K562 (cell line): Measurements from ENCODE around the gene SORT1. TPM values are rescaled to one million over a fixed set of nuclear protein-coding genes. Genes with fewer than 3 reads are reported as not detected.

Source experiments
- AFF1 ChIP-seq, 2 experiments: fragments of 450-650 bp; IDR thresholded peaks; 2 replicates each; pipeline ENCODE4 v1.6.1; 2018; ENCODE audit warnings: mild to moderate bottlenecking in 2 of 2, low read depth in 1 of 2; ENCODE audit not compliant: partially characterized antibody in 2 of 2
- CREM ChIP-seq: IDR thresholded peaks from 2 replicates; pipeline ENCODE4 v1.6.1; 2014; ENCODE audit warnings: antibody characterized with exemption, low read depth
- CUX1 ChIP-seq: fragments of 200-800 bp; sonication (Bioruptor generic); IDR thresholded peaks from 2 replicates; pipeline ENCODE4 v1.6.1; 2016; ENCODE audit warnings: missing genetic modification characterization, missing compliant biosample characterization
- GTF2B ChIP-seq: IDR thresholded peaks from 2 replicates; pipeline ENCODE4 v1.6.1; 2011; ENCODE audit not compliant: insufficient read length; ENCODE audit errors: extremely low read depth
- KHSRP ChIP-seq: fragments of 450-650 bp; IDR thresholded peaks from 2 replicates; pipeline ENCODE4 v1.6.1; 2017
- MXD1 ChIP-seq: fragments of 250-450 bp; sonication (Bioruptor Pico); IDR thresholded peaks from 2 replicates; pipeline ENCODE4 v1.8.0; 2021; ENCODE audit warnings: borderline replicate concordance, mild to moderate bottlenecking, moderate library complexity; ENCODE audit not compliant: poor library complexity, severe bottlenecking
- NONO ChIP-seq, 2 experiments: fragments of 200-400 bp in 1 of 2; fragments of 450-650 bp in 1 of 2; formaldehyde crosslinking in 1 of 2; IDR thresholded peaks; 2 replicates each; pipeline ENCODE4 v1.6.1; 2017; ENCODE audit warnings: low read depth in 2 of 2, mild to moderate bottlenecking in 2 of 2, moderate library complexity in 2 of 2, low read length in 1 of 2
- SMARCC2 ChIP-seq: fragments of 450-650 bp; IDR thresholded peaks from 2 replicates; pipeline ENCODE4 v1.6.1; 2017; ENCODE audit warnings: antibody characterized with exemption, moderate library complexity, mild to moderate bottlenecking, low read depth
- STAT5A ChIP-seq: IDR thresholded peaks from 2 replicates; pipeline ENCODE4 v1.6.1; 2012; ENCODE audit warnings: low read length, inconsistent platforms, borderline replicate concordance
- TAF9B ChIP-seq: fragments of 450-650 bp; IDR thresholded peaks from 2 replicates; pipeline ENCODE4 v1.6.1; 2018; ENCODE audit warnings: mild to moderate bottlenecking; ENCODE audit not compliant: partially characterized antibody
- TEAD1 ChIP-seq, 2 experiments: fragments of 450-650 bp in 1 of 2; sonication (generic) in 1 of 2; formaldehyde crosslinking; IDR thresholded peaks; 2 replicates each; pipeline versions ENCODE4 v1.4.0 to v1.8.0; 2020 to 2022; ENCODE audit warnings: mild to moderate bottlenecking in 2 of 2, missing genetic modification reagents in 1 of 2
- ZBTB17 ChIP-seq: fragments of 450-650 bp; formaldehyde crosslinking; IDR thresholded peaks from 2 replicates; pipeline ENCODE4 v1.4.0; 2020; ENCODE audit warnings: mild to moderate bottlenecking
- ZNF263 ChIP-seq: sonication (generic); formaldehyde crosslinking; IDR thresholded peaks from 2 replicates; pipeline ENCODE4 v1.8.0; 2022; ENCODE audit warnings: mild to moderate bottlenecking, missing genetic modification reagents, borderline replicate concordance
- ZNF717 ChIP-seq: fragments of 250-450 bp; sonication (Bioruptor Pico); IDR thresholded peaks from 2 replicates; pipeline ENCODE4 v1.5.0; 2021
- ZNF764 ChIP-seq: fragments of 250-450 bp; sonication (Bioruptor Pico); IDR thresholded peaks from 2 replicates; pipeline ENCODE4 v1.4.0; 2020; ENCODE audit warnings: low read depth, mild to moderate bottlenecking, moderate library complexity
- ZNF780A ChIP-seq: fragments of 250-450 bp; sonication (Bioruptor Pico); IDR thresholded peaks from 2 replicates; pipeline ENCODE4 v1.5.0; 2021; ENCODE audit warnings: mild to moderate bottlenecking
- ZNF785 ChIP-seq: fragments of 250-450 bp; sonication (Bioruptor Pico); IDR thresholded peaks from 2 replicates; pipeline ENCODE4 v1.4.0; 2020; ENCODE audit warnings: mild to moderate bottlenecking
- polyA plus RNA-seq, 8 experiments: library from polyadenylated mRNA; depleted of rRNA in 4 of 8; stranded (reverse) in 5 of 8; unstranded in 3 of 8; fragments of >200 nt; fragmentation: Nextera tagmentation in 2 of 8; fragmentation: Illumina TruSeq in 1 of 8; extraction: Ambion mirVana in 2 of 8; extraction: Trizol in 1 of 8; gene quantifications; 2 replicates each; pipeline versions ENCODE4 v1.2.1 to v1.2.3, GENCODE V29; 2011 to 2014; ENCODE audit warnings: inconsistent platforms in 1 of 8, missing spikeins in 1 of 8
- total RNA-seq, 7 experiments: library from RNA; depleted of rRNA in 6 of 7; stranded (reverse); fragments of >200 nt in 6 of 7; fragmentation: Illumina TruSeq in 2 of 7; extraction: Trizol in 2 of 7; gene quantifications; 2 replicates each; pipeline versions ENCODE4 v1.2.1 to v1.2.3, GENCODE V29; 2011 to 2021; ENCODE audit warnings: low replicate concordance in 1 of 7

SORT1 gene
- total and polyA plus RNA-seq, 9 of the 15 experiments (the other 6 are each of a cell fraction or from before 2014, with no cell fraction given): 27.4 to 112 (median 65.0) TPM

GRCh38 chr1:109282952-109283747 lies 114.6 kb downstream of the SORT1 start, which contains the start of gene PSRC1 (continued):
- TF ChIP-seq CUX1 (CRISPR knock-in tag): no peak
- TF ChIP-seq ZNF764 (CRISPR knock-in tag): no peak
- TF ChIP-seq ZNF780A (CRISPR knock-in tag): no peak
- no peak for TF ChIP-seq MXD1 (CRISPR knock-in tag)
- no peak; the same call in none of the 2 replicates for TF ChIP-seq ZNF263 (CRISPR knock-in tag)
- TF ChIP-seq SMARCC2: peak; percentile 28
- TF ChIP-seq STAT5A: 0 out of 2 replicates have a peak, but pooled peaks have one; percentile 27
- peak in 1 of 2 experiments; percentile 19; a peak in 2 of 4 replicates for TF ChIP-seq NONO (IDR thresholded peaks at IDR 0.05; ENCODE audit: low read depth in 2 of 2, low read length in 1 of 2)
- TF ChIP-seq ZBTB17 (CRISPR knock-in tag): no peak
- no peak for TF ChIP-seq GTF2B
- TF ChIP-seq TAF9B: no peak
- TF ChIP-seq ZNF785: no peak
- peak; percentile 45; the same call in 1 of the 2 replicates for TF ChIP-seq CREM
- no peak; a peak in 1 of 4 replicates for TF ChIP-seq TEAD1 (CRISPR knock-in tag; IDR thresholded peaks at IDR 0.05)
- TF ChIP-seq KHSRP: no peak
- peak in 1 of 2 experiments; percentile 59 for TF ChIP-seq AFF1 (IDR thresholded peaks at IDR 0.05; ENCODE audit: low read depth in 1 of 2, partially characterized antibody in 2 of 2)
- TF ChIP-seq ZNF717 (CRISPR knock-in tag): no peak
